ENCODE data around the gene SBF2.

Gene SBF2

DNA sequence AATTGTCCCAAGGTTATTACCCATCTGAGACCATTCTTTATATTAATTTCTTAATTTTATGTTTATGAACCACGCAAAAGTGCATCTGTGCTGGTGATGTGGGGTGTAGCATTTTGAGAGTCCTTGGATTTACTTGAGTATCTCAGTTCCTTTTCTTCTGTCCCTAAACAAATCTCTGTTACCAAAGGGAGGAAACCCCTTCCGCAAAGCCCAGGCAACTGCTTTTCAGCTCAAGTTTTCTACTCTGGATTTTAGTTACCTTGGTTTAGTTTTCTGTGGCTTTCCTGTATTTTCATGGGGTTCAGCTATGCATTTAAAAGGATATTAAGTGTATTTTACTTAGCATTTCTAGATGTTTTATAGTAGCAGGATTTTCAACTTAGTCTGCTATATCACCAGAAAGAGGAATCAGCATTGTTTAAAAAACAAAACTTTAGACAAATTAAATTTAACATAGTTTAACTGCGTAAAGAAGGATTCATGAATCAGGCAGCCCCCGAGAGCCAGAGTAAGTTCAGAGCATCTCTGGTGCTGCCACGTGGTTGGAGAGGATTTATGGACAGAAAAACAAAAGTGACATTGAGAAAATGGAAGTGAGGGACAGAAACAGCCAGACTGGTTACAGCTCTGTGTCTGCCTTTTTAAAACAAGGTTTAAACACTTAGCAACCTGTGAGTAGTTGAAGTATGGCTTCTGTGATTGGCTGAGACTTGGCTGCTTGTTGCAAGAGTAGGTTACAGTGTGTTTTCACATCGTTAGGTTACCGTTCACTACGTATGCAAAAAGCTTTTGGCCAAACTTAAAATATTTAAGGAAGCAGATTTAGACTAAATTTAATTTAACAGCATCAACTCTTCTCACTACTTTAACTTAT is 20.4 kb upstream of the SBF2 start:
- Histone ChIP-seq H3K9ac (no peak overlapping the region; the same call in 1 of the 2 replicates), H3K27ac (no peak overlapping the region; the same call in 1 of the 2 replicates), H3K4me1 (ENCODE audit: low read depth, poor library complexity, severe bottlenecking) (peaks cover 75% of the 10 kb centered on the region), H4K20me1 (ENCODE audit: insufficient read depth) (no peaks in the 10 kb centered on the region), H2AFZ (ENCODE audit: low read depth) (peak overlapping the region; percentile 43; the same call in 1 of the 2 replicates), H3K4me2 (peak overlapping the region; percentile 39; the same call in 1 of the 2 replicates), H3K79me2 (ENCODE audit: insufficient read depth, low read depth) (no peaks in the 10 kb centered on the region), H3K27me3 (ENCODE audit: insufficient read depth, low read depth) (no peaks in the 10 kb centered on the region), H3K36me3 (ENCODE audit: insufficient read depth) (no peaks in the 10 kb centered on the region), H3K4me3 (IDR thresholded peaks at IDR 0.05; ENCODE audit: insufficient read depth, low read depth, low read length) (no peak overlapping the region)
- TF ChIP-seq, protein P1, sequence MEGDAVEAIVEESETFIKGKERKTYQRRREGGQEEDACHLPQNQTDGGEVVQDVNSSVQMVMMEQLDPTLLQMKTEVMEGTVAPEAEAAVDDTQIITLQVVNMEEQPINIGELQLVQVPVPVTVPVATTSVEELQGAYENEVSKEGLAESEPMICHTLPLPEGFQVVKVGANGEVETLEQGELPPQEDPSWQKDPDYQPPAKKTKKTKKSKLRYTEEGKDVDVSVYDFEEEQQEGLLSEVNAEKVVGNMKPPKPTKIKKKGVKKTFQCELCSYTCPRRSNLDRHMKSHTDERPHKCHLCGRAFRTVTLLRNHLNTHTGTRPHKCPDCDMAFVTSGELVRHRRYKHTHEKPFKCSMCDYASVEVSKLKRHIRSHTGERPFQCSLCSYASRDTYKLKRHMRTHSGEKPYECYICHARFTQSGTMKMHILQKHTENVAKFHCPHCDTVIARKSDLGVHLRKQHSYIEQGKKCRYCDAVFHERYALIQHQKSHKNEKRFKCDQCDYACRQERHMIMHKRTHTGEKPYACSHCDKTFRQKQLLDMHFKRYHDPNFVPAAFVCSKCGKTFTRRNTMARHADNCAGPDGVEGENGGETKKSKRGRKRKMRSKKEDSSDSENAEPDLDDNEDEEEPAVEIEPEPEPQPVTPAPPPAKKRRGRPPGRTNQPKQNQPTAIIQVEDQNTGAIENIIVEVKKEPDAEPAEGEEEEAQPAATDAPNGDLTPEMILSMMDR (conservative IDR thresholded peaks at IDR 0.05; ENCODE audit: low read depth, low read length), result no peak

DNA sequence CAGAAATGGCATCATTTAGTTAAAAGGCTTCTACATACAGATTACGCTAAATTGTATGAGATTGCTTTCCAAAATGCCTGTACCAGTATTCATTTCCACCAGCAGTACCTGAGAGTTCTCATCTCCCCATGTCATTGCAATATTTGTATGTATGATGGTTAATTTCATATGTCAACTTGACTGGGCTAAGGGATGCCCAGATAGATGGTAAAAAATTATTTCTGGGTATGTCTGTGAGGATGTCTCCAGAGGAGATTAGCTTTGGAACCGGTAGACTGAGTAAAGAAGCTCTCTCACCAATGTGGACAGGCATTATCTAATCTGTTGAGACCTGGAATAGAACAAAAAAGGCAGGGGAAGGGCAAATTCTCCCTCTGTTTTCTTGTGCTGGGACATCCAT is 17.8 kb upstream of the SBF2 start:
- H3K27me3 ChIP-seq (ENCODE audit: insufficient read depth, low read depth), result peaks cover 9% of the 10 kb centered on the region
- H3K4me3 ChIP-seq (IDR thresholded peaks at IDR 0.05; ENCODE audit: insufficient read depth, low read depth, low read length), result no peak overlapping the region
- H3K9ac ChIP-seq, result no peak overlapping the region
- no peak overlapping the region for H3K4me2 ChIP-seq
- no peaks in the 10 kb centered on the region for H3K36me3 ChIP-seq (ENCODE audit: insufficient read depth)
- no peaks in the 10 kb centered on the region for H3K79me2 ChIP-seq (ENCODE audit: insufficient read depth, low read depth)
- H4K20me1 ChIP-seq (ENCODE audit: insufficient read depth), result no peaks in the 10 kb centered on the region
- H3K4me1 ChIP-seq (ENCODE audit: low read depth, poor library complexity, severe bottlenecking), result peaks cover 70% of the 10 kb centered on the region
- H3K27ac ChIP-seq, result no peak overlapping the region
- TF ChIP-seq, protein P1 (conservative IDR thresholded peaks at IDR 0.05; ENCODE audit: low read depth, low read length), result no peak
- no peak overlapping the region for H2AFZ ChIP-seq (ENCODE audit: low read depth)

DNA sequence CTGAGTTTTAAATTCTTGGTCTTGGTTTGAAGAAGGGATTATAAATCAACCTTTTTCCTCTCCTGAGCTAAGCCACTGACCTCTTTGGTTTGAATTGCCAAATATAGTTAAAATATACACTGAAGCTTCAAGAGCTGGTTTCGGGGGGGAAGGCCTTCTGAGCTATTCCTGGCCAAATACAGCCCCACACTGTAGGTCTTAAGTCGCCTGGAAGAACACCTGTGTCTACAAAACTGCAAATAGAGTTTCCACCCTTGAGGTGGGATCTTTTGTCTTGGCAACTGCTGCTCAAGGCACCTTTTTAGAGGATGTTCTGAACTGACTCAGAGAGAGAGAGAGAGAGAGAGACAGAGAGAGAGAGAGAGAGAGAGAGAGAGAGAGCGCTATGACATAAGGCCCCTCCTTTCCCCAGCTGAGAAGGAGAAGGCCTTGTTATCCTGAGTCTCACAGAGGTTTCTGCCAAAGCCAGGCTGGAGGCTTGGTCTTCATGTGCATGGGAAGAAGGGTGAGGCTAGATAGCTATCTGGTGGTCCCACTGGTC is 16.4 kb upstream of the SBF2 start:
- Histone ChIP-seq H3K27ac (peak overlapping the region; percentile 44; the same call in 1 of the 2 replicates), H3K36me3 (ENCODE audit: insufficient read depth) (no peaks in the 10 kb centered on the region), H2AFZ (ENCODE audit: low read depth) (peak overlapping the region; percentile 4; the same call in 1 of the 2 replicates), H3K4me3 (IDR thresholded peaks at IDR 0.05; ENCODE audit: insufficient read depth, low read depth, low read length) (no peak overlapping the region), H3K27me3 (ENCODE audit: insufficient read depth, low read depth) (peaks cover 23% of the 10 kb centered on the region), H3K4me1 (ENCODE audit: low read depth, poor library complexity, severe bottlenecking) (peaks cover 68% of the 10 kb centered on the region), H3K79me2 (ENCODE audit: insufficient read depth, low read depth) (no peaks in the 10 kb centered on the region), H3K4me2 (peak overlapping the region; percentile 63), H3K9ac (no peak overlapping the region), H4K20me1 (ENCODE audit: insufficient read depth) (no peaks in the 10 kb centered on the region)
- TF ChIP-seq, protein P1 (conservative IDR thresholded peaks at IDR 0.05; ENCODE audit: low read depth, low read length), result no peak

DNA sequence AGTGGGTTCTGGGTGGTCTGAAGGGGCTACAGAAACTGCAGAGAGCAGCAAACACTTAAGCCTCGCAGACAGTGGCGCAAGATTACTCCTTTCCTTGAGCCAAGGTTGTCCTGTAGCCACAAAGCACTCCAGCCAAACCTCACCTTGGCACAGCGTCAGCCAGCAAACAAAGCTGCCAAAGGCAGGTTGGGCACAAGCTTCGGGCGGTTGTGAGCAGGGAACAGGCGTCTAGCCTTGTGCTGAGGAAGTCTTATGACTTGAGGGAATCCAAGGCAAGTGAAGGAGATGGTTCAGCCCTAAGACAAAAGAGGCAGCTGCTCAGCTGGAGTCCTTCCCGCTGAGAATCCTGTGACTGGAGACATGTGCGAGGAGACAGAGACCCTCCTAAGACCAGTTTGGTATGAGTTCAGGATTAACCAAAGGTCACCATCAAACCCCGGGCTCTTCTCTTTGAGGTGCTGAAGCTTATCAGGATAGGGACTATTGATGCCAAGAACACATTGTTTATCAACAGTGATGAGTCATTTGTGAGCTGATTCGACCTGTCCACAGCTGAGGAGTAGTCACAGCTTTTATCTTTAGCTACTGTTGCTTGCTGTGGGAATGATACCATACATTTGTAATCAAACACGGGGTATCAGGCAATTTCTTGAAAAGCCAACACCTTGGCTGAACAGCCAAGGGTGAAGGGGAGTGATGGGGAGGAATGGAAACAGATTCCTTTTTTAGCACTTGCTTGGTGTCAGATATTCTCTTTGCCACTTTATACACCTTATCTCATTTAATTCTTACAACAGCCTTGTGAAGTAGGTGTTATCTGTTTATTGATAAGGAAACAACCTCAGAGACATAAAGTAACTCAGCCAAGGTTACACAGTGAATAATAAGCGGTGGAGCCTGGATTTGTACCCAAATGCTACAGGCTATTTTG is 15.4 kb upstream of the SBF2 start:
- H3K9ac ChIP-seq, result no peak overlapping the region
- no peaks in the 10 kb centered on the region for H3K36me3 ChIP-seq (ENCODE audit: insufficient read depth)
- peak overlapping the region; percentile 63 for H3K4me2 ChIP-seq
- no peaks in the 10 kb centered on the region for H3K79me2 ChIP-seq (ENCODE audit: insufficient read depth, low read depth)
- peaks cover 30% of the 10 kb centered on the region for H3K27me3 ChIP-seq (ENCODE audit: insufficient read depth, low read depth)
- H2AFZ ChIP-seq (ENCODE audit: low read depth), result 0 out of 2 replicates have a peak overlapping the region, but pooled peaks have one; percentile 4
- no peaks in the 10 kb centered on the region for H4K20me1 ChIP-seq (ENCODE audit: insufficient read depth)
- H3K4me3 ChIP-seq (IDR thresholded peaks at IDR 0.05; ENCODE audit: insufficient read depth, low read depth, low read length), result no peak overlapping the region
- peaks cover 64% of the 10 kb centered on the region for H3K4me1 ChIP-seq (ENCODE audit: low read depth, poor library complexity, severe bottlenecking)
- TF ChIP-seq, protein P1 (conservative IDR thresholded peaks at IDR 0.05; ENCODE audit: low read depth, low read length), result no peak
- peak overlapping the region; percentile 44; the same call in 1 of the 2 replicates for H3K27ac ChIP-seq

All from KMS-11 (cell line).